GM18867 (cell line): Measurements from ENCODE around the gene C11orf86.
"Not testable (repeated sequence)": the region's sequence is repeated elsewhere in the genome, so short reads cannot be mapped to it uniquely, and the experiment has no call there.

Source experiments
- ATAC-seq: cut with Tn5 transposase; IDR thresholded peaks from one replicate; pipeline ENCODE4 v1.9.1; 2021; ENCODE audit warnings: mild to moderate bottlenecking, moderate library complexity; ENCODE audit not compliant: unreplicated experiment

Gene C11orf86, protein sequence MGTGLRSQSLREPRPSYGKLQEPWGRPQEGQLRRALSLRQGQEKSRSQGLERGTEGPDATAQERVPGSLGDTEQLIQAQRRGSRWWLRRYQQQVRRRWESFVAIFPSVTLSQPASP

DNA sequence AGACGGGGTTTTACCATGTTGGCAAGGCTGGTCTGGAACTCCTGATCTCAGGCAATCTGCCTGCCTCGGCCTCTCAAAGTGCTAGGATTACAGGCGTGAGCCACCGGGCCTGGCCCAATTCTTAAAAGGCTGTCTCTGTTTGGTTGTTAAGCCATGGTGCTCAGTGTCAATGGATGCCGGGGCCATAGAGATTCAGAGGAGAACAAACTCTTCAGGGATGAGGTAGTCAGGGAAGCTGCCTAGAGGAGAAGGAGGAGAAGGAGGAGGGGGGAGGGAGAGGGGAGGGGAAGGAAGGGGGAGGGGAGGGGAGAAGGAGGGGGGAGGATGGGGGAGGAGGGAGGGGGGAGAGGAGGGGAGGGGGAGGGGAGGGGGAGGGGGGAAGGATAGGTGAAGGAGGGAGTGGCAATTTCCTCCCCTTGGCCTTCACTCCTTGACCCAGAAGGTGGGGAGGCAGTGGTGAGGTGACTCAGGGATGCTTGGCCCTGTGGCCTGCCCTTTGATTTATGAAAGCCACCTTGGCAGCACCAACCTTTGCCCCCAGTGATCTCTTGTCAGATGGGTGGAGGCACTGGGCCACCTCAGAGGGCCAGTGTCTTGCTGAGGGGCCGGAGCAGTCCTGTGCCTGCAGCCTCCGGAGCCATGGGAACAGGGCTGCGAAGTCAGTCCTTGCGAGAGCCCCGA lies at the start of gene C11orf86:
TSS of gene C11orf86 (plus strand) at position 581 of the 681 bp plus-strand sequence. CDS start at position 640, 59 bp downstream.
- ATAC-seq, result no peak

DNA sequence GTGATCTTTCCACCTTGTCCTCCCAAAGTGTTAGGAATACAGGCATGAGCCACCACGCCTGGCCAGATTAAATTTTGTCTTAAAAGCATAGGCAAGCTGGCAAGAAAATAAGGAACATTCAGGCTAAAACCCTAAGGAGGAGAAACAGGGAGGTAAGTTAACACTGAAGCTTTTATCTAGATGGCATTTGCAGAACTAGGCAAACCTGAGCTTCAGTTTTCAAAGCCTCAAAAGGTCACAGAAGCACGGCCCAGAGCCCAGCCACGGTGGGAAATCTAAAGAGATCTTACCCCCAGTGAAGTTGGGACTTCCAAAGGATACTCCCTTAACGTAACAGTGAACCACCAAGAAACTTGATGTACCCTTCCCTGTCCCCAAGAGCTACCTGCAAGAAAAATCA lies 45.4 kb upstream of the C11orf86 start:
- no peak for ATAC-seq

DNA sequence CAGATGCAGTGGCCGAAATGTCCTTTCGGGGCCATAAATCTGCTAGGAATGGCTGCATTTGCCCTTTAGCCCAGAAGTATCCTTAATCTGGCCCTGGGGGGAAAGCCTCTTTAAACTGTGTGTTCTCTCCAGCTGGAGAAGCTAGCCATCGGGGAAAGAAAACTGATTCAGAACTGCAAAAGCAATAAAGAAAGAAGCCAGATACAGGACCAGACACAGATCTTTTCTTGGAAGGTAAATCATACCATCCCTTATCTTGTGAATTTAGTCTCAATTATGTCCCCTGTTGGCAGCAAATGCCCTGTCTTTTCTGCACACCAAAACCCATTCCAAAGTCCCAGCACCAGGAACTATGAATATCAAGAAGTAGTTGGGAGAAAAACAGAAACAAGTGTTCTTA lies 42.6 kb upstream of the C11orf86 start:
- ATAC-seq, result no peak

DNA sequence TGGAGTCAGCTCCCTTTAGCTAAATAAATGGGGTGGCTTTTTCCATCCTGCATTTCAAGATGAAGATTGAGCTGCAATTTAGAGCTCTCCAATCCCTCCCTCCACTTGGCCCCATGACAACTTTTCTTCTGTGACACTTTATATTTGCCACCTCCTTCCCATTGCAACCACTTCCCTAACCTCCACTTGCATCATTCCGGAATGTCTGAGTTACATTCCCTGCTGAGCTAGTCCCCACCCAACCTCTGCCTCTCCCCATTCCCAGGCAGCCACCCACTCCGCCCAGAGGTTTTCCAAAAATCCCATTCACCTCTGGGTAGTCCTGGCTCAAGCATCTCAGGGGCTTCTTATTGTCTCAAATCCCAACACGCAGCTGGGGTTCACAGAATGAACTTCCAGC lies 41.6 kb upstream of the C11orf86 start:
- ATAC-seq, result no peak

DNA sequence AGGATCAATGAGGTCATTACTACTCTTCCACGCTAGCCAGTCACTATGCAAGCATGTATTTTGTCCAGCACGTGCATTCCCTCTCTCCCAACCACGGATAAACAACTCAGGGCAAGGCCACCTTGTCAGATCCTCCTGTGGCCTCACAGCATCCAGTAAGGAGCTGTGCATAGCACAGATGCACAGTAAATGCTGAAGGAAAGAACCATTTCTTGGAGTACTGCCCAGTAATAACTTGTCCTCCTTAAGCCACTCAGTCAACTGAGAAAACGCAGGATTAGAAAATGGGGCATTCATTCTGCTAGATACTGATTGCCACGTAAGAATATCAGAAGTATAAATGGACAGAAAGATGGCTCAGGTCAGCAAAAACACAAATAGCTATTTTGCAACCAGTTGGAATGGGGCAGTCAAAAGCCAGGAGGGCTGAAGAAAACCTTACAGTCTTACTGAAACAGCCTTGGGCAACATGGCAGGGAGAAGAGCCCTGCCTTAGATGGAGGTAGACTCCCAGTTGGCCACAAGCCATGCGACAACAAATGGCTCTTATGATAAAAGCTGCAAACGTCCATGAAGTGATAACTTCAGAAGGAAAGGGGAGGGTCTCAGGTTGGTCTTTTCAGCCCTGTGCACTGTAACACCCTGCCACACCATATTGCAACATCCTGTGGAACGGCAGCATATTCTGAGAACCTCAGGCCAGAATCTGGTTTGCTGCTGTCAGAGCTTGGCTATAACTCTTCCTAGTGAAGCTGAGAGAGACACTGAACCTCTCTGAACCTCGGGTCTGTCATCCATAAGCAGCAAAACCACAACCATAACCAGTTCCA lies 39.9 kb upstream of the C11orf86 start:
- ATAC-seq, result no peak

DNA sequence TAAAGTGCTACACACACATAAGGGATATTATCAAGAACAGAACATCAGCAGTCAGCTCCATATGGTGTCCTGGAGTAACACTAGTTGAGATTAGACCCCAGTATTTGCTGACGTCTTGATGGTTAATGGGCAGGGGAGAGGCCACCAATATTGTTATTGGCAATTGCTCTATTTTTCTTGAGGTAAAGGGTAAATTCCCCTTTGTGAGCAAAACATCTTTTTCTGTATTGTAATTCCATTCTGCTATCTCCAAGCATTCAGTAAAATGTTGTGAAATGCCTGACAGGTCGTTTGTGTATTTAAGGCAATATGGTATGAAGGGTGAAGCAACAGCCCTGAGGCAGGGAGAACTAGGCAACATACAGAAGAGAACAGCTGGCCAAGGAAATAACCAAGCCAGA lies 38.8 kb upstream of the C11orf86 start:
- ATAC-seq, result no peak

DNA sequence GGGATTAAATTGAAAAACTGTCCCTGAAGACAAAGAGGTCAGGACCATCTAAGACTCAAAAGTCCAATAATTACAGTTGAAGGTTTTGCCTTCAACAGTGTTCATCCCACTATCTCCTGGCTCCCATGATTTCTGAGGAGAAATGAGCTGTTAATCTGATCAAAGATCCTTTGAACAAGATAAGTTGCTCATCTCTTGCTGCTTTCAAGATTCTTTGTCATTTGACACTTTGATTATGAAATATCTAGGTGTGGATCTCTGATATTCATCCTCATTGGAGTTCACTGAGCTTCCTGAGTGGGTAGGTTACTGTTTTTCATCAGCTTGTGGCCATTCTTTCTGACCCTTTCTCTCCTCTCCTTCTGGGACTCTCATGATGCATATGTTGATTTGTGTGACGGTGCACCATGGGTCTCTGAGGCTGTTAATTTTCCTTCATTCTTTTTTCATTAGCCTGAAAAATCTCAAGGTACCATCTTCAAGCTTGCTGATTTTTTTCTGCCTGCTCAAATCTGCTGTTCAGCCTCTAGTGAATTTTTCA lies 37.8 kb upstream of the C11orf86 start:
- ATAC-seq, result no peak

DNA sequence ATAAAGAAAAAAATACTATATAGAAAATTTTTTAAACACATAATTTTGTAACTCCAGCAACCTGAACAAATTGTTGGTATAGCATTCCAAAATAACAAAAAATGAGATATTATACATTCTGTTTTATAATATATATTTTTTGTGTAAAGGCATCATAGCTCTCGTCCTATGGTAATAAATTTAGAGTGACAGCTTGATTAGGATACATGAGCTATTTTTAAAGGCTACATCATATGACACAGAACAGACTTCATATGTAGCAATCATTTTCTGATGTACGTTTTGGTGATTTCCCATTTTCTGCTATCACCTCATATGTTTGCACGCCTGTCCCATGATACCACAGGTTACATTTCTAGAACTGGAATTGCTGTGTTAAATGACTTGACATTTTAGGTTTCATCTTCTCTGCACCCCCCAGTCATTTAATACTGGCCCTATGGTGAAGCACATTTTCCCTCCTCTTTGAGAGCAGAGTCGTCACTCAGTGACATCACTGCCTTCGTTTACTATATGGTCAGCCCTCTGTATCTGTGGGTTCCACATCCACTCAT lies 36.4 kb upstream of the C11orf86 start:
- ATAC-seq, result no peak

DNA sequence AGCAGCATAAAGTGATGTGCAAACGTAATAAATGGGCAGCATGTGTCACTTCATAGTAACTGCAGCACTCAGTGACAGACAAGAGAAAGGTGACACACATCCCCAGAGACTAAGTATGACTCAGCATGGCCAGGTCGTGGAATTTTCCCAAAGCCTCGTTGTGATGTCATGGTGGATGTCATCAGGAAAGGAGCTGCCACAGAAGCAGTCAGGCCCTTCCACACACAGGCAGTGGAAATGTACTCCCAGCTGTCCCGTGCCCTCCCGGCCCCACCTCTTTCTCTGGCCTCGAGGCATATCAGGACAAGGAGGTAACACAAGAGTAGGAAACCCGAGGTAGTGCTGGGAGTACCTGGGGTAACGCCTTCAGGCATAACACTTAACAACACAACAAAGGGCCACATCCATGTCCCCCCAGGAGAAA lies 25.0 kb upstream of the C11orf86 start:
- no peak for ATAC-seq

DNA sequence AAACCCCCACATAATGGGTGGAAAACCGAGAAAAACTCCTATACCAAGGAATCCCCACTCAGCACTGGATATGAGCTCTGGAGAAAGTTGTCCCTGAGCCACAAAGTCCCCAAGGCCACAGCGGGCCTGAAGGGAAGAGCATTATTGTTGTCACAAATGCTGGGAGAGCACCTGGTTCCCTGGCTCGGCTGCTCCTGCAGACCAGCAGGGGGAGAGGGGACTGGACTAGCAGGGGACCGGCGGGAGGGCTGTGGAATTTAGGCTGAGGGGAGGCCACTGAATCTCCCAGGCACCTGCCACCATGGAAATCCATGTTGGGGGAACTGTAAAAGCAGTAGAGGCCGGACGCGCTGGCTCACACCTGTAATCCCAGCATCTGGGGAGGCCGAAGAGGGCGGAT lies 24.0 kb upstream of the C11orf86 start:
- no peak for ATAC-seq

DNA sequence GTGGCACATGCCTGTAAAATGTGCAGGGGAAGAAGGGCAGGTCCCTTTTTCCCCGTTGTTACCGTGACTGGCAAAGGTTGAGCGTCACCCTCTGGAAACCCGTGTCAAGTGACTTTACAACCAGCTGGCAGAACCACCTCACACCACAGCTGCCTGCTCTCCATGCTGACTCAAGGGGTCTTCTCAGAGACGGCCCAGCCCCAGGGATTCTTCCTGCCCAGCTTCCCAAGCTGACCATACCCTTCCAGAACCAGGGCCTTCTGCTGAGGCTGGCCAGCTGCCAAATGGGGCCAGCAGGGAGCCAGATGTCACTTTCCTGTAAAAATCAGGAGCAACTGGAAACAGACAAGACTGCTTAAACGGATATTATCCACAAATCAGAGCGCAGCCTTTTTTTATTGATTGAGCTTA lies 23.2 kb upstream of the C11orf86 start:
- ATAC-seq, result no peak

DNA sequence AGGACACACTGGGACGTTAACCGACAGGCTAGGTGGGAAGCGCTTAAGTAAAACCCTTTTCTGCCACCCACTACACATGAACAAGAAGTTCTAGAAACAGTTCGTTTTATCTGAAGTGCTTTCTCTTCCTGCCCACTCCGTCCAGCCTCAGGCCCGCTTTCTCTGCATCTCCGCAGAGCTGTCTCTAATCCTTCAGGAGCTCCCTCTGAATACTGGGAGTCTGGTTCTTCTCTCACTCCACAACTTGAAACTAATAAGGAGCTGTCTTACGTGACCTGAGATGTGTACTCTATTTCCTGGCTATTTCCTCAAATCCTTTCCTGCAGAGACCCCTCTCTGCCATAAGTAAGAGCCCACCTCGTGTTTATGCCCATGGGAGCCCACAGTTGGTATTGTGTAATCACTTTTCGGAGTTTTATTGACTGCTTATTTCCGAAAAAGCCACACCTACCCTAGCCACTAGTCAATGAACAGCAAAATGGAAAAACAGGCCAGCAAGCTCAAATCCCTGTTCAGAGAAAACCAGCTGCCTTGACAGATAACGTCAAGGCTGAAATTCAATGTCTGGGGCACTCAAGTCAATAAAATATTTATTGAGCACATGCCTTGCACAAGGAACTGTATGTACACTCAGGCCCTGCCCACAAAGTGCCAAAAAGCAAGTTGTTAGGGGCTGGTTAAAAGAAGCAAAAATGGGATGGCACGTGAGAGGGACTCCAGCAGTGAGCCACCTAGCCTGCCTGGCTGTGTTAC lies 21.8 kb upstream of the C11orf86 start:
- no peak for ATAC-seq

DNA sequence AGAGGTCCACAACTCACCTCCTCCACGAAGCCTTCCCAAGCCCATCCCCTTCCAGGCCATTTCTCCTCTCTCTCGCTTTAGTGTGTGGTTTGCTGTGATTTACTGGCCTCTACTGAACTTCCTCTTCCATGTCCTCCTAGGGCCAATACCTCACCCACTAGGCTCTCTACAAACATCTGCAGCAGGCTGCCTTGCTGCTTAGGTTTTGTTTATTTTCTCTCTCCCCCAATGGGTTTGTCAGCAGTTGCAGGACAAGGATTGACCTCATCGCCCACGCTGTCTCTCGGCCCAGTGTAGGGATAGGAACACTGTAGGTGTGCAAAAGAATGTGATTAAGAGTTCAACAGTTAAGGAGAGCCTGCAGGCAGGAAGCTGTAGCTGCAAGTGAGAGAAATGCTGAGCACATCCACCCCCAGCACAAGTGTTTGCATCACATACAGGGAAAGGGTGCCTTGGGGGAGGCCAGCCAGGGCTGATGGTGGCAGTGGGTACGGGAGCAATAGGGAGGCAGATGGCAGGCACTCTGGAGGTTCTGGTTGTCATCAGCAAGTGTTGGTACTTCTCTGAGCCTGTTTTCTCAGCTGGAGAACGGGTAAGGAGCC lies 18.3 kb upstream of the C11orf86 start:
- no peak for ATAC-seq

DNA sequence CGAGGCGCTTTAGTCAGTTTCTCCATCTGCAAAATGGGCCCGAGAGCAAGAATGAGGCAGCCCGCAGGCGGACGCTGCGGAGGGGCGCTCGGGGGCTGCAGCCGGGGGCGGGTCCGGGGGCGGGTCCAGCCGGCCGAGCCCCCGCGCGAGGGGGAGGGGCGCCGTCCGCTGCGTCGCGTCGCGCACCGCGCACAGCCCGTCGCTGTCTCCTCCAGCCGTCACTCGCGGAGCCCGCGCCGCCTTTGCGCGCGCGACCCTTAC lies 17.2 kb upstream of the C11orf86 start:
- peak; percentile 42 for ATAC-seq

DNA sequence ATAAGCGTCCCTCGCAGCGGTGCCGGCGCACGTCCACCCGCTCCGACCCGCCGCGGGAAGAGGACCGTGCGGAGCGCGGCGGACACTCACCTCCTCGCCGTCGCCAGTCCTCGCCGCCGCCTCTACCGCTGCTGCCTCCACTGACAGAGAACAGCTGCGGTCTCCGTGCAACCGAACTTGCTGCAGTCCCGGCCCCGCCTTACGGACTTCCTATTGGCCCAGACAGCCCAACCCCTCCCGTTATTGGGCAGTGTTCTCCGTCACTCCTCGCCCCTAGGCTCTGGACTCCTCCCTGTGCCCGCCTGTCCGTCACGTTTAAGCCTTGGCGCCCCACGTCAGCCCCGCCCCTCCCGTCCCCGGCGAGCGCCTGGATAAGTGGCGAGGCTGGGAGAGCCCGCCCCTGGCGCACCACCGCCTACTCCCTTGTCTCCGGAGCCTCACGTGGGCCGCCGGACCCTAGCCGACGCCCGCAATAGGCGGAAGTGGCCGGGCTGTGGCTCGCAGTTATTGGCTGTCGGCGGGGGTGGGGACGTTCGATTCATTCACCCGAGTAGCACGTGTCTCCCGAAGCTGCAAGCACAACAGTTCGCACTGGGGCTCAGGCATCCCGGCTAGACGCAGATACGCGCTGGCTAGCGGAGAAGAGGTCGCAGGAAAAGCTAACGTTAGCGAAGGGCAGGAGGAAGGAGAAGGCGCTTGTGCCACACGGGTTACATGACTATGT lies 16.7 kb upstream of the C11orf86 start, which contains the start of gene PC:
TSS of gene PC (minus strand) at position 152 of the 724 bp plus-strand sequence. CDS start 86,224 bp downstream, outside the sequence.
- peak; percentile 94 for ATAC-seq

DNA sequence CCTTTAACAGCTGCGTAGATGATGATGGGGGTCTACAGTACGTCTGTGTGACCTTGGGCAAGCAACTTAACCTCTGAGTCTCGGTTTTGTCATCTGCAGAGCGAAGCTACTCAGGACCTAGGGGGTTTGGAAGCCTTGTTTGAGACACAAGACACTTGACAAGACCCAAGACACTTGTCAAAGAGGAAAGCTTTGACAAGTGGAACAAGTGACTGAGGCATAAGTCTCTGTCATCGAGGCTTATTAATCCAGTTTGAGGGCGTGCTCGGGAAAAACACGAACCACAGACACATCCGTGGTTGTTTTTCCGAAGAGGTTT lies 16.2 kb upstream of the C11orf86 start:
- no peak for ATAC-seq

DNA sequence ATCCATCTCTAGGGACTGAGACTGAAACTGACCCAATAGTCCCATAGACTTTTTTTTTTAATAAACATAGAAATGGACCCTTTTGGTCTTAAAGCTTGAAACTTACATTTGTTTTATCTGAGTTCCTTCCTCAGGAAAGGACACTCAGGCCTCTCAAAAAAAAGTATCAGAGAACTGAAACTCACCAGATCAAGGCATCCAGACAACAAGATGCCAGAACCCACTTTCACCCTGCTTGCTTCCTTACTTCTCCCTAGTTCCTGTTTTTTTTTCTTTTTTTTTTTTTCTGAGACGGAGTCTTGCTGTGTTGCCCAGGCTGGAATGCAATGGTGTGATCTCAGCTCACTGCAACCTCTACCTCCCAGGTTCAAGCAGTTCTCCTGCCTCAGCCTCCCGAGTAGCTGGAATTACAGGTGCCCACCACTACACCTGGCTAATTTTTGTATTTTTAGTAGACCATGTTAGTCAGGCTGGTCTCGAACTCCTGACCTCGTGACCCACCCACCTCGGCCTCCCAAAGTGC lies 13.4 kb upstream of the C11orf86 start:
- ATAC-seq, result not testable (repeated sequence)

DNA sequence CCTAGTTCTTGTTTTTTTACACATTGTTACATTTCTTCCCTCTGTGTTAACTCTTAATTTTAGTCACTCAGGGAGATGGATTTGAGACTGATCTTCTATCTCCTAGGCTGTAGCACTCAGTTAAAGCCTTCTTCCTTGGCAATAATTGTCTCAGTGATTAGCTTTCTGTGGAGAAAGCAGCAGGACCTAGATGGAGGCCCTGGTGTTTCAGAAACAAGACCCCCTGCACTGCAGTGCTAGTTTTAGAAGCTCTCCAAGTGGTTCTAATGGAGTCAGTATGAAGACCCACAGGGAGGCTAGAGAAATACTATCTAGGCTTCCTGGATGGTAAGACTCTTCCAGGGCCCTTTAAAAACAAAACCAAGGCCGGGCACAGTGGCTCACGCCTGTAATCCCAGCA lies 12.9 kb upstream of the C11orf86 start:
- ATAC-seq, result no peak

DNA sequence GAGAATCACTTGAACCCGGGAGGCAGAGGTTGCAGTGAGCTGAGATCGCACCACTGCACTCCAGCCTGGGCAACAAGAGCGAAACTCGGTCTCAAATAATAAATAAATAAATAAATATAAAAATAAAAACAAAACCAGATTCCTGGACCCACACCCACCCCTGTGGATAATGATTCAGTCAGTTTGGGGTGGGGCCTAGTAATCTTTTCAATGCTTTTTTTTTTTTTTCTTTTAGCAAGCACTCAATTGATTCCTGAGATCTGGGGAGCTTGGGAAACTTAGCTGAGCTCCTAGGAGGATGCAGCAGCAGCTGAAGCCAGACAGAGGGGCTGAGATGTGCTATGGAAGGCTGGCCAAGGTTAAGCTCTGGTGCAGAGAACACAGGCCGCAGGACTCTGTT lies 12.3 kb upstream of the C11orf86 start:
- ATAC-seq, result no peak

DNA sequence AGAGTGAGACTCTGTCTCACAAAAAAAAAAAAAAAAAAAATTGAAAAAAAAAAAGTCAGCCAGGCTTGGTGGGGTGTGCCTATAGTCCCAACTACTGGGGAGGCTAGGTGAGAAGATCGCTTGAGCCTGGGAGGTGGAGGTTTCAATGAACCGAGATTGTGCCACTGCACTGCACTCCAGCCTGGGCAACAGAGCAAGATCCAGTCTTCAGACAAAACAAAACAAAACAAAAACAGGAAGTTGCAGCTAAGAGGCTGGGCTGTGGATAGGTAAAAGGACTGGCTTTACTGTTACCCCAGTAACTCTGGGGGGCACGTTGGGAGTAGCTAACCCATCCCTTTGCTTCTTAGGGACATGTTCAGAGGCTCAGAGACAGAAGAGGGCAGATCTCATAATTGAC lies 10.6 kb upstream of the C11orf86 start:
- no peak for ATAC-seq
